NCI-H2081 treated with DMSO at 0.1 percent for 48 hours (cell line): ENCODE results near the gene MYLK.
"Not testable (repeated sequence)": the region's sequence is repeated elsewhere in the genome, so short reads cannot be mapped to it uniquely, and the experiment has no call there.

Source experiments
- DNase-seq: peaks from one replicate; lab custom pipeline; 2025; lab: John Stamatoyannopoulos, UW

The MYLK gene

DNA sequence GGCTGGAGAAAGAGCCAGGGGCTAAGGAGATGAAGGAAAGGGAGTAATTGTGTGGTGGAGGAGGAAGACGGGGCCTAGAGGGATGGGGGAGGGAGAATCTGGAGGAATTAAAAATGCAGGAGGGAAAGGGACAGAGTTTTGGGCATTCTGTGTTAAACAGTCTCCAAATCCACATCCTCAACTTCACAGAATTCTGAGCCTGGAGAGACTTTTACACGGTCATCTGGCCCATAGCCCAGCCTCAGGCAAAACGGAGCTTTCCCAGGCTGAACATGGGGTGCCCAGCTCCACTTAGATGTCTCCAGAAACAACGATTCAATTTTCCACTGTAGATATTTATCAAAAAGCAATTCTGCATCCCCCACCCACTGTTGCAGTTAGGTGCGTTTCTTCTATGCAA, 161.7 kb downstream of the MYLK start:
- no peak for DNase-seq

- DNase-seq, result no peak
Observed at GRCh38 chr3:123722021-123722420, 162.1 kb downstream of the MYLK start.

- DNase-seq, result not testable (repeated sequence)
Observed at GRCh38 chr3:123721095-123721689, 162.9 kb downstream of the MYLK start.

- no peak for DNase-seq
Observed at GRCh38 chr3:123720638-123721037, 163.5 kb downstream of the MYLK start.

GRCh38 chr3:123719862-123720453, 164.2 kb downstream of the MYLK start:
- DNase-seq, result no peak

DNA sequence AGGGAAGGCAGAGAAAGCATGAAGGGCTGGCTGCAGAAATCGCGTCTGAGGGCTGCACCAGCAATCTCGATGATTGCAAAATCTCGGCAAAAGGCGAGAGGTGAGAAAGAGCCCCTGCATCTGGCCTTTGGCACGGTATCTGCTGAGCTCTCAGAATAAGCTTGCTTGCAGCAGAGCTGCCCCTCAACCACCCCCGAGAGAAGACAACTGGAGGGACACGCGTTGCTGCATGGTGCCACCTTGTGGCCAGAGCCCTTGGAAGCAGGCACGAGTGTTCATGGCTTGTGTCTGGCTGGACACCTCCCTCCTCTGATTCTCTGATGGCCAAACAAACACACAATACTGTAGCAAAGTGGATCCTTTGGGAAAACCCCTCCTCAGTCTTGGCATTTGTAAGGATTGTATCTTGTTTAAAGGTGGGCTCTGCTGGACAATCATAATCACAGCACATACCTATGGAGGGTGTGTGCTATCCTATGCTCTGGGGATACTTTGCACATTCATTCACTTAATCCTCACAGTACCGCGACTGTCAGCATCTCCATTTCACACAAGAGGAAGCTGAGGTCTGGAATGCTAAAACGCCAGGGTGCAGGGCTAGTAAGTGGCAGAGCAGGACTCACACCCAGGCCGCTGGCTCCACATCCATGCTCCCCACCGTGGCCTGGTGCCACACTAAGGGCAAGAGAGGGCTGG, 164.9 kb downstream of the MYLK start:
- peak; percentile 34 for DNase-seq

- no peak for DNase-seq
Observed at GRCh38 chr3:123718108-123718507, 166.0 kb downstream of the MYLK start.

DNA sequence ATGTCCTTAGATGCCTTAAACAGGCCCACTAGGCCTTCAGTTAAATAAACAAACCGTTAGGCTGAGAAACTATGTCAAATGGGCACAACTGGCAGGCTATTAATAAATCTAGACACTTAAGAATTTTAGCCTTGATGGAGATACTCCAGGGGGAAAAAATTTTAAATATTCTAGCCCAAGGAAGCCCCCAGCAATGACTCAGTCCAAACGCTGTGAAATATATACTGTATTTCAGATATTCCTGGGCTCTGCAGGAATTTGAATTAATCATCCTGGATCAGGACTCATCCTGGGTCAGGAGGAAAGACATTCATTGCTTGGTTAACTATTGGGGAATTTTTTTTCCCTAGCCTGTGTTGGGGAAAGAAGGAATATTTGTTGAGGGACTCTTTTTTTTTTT, 166.7 kb downstream of the MYLK start:
- DNase-seq, result not testable (repeated sequence)

DNA sequence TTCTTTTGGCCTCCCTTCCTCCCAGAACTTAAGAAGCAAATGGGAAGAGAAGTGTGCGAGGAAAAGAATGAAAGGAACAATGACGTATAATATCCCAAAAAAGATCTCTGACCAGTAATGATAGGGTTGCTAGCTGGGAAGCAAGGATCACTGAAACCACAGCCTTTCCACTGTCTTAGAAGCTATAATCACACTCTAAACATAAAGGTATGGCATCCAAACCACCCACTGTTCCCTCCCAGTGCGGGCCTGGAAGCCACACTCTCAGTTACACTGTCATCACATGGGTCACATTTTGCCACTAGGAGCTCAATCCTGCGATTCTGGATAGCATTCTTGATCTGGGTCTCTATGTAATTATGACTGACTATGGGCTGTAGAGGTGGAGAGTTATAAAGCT, 167.7 kb downstream of the MYLK start:
- no peak for DNase-seq

GRCh38 chr3:123713211-123713610, 170.9 kb downstream of the MYLK start:
- DNase-seq, result no peak

GRCh38 chr3:123712077-123712860, 171.9 kb downstream of the MYLK start:
- no peak for DNase-seq

DNA sequence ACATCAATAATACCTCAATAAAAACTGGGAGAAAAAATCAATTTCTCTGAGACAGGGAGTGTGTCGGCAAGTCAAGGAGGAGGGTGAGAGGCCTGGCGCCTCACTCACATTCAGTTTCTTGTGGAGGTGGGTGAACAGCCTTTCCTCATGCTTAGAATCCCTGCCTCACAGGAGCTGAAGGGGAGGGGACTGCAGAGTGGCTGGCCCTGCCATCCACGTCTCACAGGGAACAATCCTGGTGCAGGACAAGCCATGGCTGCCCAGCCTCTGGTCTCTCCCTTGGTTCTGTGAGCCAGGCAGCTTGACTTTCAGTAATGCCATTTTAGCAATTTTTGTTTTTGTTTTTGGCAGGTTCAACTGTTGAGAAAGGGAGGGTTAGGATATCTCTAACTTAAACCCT, 172.8 kb downstream of the MYLK start:
- no peak for DNase-seq

DNA sequence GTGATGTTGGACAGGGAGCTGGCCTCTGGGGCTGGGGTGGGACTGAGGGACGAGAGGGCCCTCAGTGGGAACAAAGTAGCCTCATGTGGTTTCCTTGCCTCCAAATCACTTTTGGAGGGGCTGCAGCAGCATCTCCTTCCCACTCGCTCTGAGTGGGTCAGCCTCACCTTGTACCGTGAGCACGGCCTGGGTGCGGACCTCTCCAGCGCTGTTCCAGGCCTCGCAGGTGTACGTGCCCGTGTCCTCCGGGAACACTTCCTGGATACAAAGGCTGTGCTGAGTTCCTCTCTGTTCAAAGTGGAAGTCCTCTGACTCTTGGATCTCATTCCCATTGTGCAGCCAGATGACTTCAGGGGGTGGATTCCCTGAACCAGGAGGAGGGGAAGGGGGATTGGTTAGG, 175.6 kb downstream of the MYLK start:
- DNase-seq, result no peak

GRCh38 chr3:123707641-123708040, 176.5 kb downstream of the MYLK start:
- not testable (repeated sequence) for DNase-seq

DNA sequence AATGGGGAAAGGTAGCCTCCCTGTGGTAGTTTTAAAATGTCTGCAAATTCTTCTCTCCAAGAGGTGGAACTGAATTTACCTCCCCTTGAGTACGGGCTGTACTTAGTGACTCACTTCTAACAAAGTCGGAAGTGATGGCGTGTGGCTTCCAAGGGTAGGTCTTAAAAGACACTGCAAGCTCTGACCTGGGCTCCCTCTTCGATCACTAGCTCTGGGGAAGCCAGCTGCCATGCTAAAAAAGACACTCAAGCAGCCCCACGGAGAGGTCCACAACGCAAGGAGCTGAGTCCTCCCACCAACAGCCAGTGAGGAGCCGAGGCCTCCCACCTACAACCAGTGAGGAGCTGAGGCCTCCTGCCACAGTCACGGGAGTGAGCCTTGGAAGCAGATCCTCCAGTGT, 177.3 kb downstream of the MYLK start:
- no peak for DNase-seq

DNA sequence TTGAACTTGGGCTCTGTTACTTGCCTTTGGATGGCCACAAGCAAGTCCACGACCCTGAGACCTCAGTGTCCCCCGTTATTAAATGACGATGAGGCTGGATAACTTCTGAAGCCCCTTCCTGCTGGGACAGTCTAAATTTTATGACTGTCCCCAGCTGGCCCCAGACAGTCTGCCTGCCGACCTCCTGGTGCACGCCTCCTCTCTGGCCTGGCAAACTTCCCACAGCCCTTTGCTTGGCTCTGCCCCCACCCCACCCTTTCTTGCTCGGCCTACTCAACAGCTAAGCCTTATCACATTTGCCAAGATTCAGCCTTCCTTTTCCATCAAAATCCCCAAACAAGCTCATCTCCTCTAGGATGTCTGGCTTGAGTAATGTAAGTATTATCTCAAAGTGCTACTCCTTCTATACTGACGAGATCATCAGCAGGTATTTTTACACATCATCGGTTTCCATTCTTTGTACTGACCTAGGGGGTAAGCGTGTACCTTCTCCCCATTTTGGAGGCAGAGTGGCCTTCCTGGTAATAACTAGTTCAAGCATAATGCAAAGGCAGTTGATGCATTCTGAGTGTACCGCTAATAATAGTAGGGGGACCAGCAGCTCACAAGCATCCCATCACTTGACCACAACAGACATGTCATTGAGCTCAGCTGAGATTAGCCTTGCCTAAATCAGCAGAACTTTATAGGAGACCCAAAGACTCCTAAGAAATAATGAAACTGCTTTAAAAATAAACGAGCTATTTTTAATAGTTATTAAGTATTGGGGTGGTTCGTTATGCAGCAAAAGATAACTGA, 178.4 kb downstream of the MYLK start:
- DNase-seq, result no peak

GRCh38 chr3:123703663-123704062, 180.5 kb downstream of the MYLK start:
- not testable (repeated sequence) for DNase-seq

- DNase-seq, result no peak
Observed at GRCh38 chr3:123702720-123703119, 181.4 kb downstream of the MYLK start.

GRCh38 chr3:123702057-123702456, 182.1 kb downstream of the MYLK start:
- not testable (repeated sequence) for DNase-seq

DNA sequence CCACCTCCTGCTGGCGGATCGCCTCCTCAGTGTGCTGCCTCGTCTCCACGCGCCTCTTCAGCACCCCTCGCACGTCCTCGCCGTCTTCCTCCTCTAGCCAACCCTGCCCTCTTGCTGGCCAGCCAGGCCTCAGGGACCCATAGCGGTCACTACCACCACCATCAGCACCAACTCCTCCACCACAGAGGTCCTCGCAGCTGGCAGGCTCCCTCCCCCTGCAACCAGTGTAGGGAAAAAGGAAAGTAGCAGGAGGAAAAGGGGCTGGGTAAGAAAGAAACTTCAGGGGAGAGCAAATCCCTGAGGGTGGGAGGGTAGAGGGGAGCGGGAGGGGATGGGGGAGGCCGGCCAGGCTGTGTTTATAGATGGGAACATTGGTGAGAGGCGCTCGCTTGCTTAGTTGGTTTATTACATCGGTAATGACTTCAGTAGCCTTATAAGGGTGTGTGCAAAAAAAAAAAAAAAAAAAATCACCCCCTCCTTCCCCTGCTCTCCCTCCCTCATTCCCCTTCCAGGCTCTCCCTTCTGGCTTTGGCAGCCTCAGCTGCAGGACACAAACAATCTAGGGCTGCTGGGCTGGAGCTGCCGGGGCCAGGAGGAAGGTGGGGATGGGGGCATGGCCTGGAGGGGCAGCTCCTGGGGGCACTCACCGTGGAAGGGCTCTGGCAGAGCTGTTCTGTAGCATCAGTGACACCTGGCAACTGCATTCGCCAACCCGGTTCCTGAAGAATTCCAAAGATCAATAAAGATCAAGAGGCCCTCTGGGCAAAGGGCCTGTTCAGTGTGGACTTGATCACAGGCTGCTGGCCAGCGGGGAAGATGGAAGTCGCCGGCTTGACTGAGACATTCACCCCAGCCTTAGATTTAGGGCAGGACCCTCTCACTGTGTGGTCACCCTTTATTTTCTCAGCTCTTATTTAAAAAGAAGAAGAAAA, 183.1 kb downstream of the MYLK start:
- no peak for DNase-seq

GRCh38 chr3:123698813-123699212, 185.3 kb downstream of the MYLK start:
- no peak for DNase-seq
